ENCODE data around the gene UGT1A10. TPM values are rescaled to one million over a fixed set of nuclear protein-coding genes. Genes with fewer than 3 reads are reported as not detected.

UGT1A10 gene
- total RNA-seq, 1 experiment from 2014 or later: not detected

- no peak for DNase-seq (ENCODE audit: low read depth)
Observed at GRCh38 chr2:233819884-233820773, 183.9 kb downstream of the UGT1A10 start.

- DNase-seq (ENCODE audit: low read depth): no peak
Observed at GRCh38 chr2:233820774-233821105, 184.5 kb downstream of the UGT1A10 start.

GRCh38 chr2:233821196-233821595, 184.9 kb downstream of the UGT1A10 start:
- no peak for DNase-seq (ENCODE audit: low read depth)

- DNase-seq (ENCODE audit: low read depth): no peak
Observed at GRCh38 chr2:233821709-233822100, 185.5 kb downstream of the UGT1A10 start.

GRCh38 chr2:233822101-233822771, 186.0 kb downstream of the UGT1A10 start:
- DNase-seq (ENCODE audit: low read depth): no peak

Other genes with a start within 250 kb of the UGT1A10 start
- 27.8 and 28.0 TPM in 2 replicates for gene USP40, start 69.7 kb upstream of the UGT1A10 start, total RNA-seq (2014; rRNA removed; shearing (Covaris generic))
- gene UGT1A8, start 18.8 kb upstream of the UGT1A10 start, total RNA-seq (2014; rRNA removed; shearing (Covaris generic)): not detected in 2 replicates
- gene UGT1A9, start 35.5 kb downstream of the UGT1A10 start, total RNA-seq (2014; rRNA removed; shearing (Covaris generic)): not detected in 2 replicates
- not detected in 2 replicates for gene UGT1A7, start 45.5 kb downstream of the UGT1A10 start, total RNA-seq (2014; rRNA removed; shearing (Covaris generic))
- gene UGT1A6, start 56.4 kb downstream of the UGT1A10 start, total RNA-seq (2014; rRNA removed; shearing (Covaris generic)): not detected in 2 replicates
- not detected in 2 replicates for gene UGT1A5, start 76.5 kb downstream of the UGT1A10 start, total RNA-seq (2014; rRNA removed; shearing (Covaris generic))
- gene UGT1A4, start 82.3 kb downstream of the UGT1A10 start, total RNA-seq (2014; rRNA removed; shearing (Covaris generic)): not detected in 2 replicates
- not detected in 2 replicates for gene UGT1A3, start 92.6 kb downstream of the UGT1A10 start, total RNA-seq (2014; rRNA removed; shearing (Covaris generic))
- not detected in 2 replicates for gene UGT1A1, start 123.8 kb downstream of the UGT1A10 start, total RNA-seq (2014; rRNA removed; shearing (Covaris generic))
- not detected in 2 replicates for gene MROH2A, start 141.9 kb downstream of the UGT1A10 start, total RNA-seq (2014; rRNA removed; shearing (Covaris generic))
- 89.0 and 101 TPM in 2 replicates for gene HJURP, start 218.1 kb downstream of the UGT1A10 start, total RNA-seq (2014; rRNA removed; shearing (Covaris generic))

Measured in HT1080 (cell line).